Thyroid gland (tissue), 4 donors: ENCODE measurements around the gene GAK. TPM values are rescaled to one million over a fixed set of nuclear protein-coding genes. Genes with fewer than 3 reads are reported as not detected.

Source experiments
- DNase-seq, 2 donors: peaks; one replicate each; pipeline ENCODE4 v3.0.0-alpha.2; 2019
- H3K27ac ChIP-seq, 3 donors: fragments of 200-600 bp; sonication (generic); 1 replicate in 2 of 3; 2 replicates in 1 of 3; pipeline ENCODE4 v1.5.1; 2016 to 2019; ENCODE audit warnings: mild to moderate bottlenecking in 1 of 3, moderate library complexity in 1 of 3
- H3K27me3 ChIP-seq: fragments of 200-600 bp; sonication (generic); one replicate; pipeline ENCODE4 v1.5.1; 2019
- H3K36me3 ChIP-seq, 2 donors: fragments of 200-600 bp; sonication (generic); one replicate each; pipeline ENCODE4 v1.5.1; 2016 to 2019
- H3K4me1 ChIP-seq, 2 donors: fragments of 200-600 bp; sonication (generic); one replicate each; pipeline ENCODE4 v1.5.1; 2017 to 2019
- H3K4me3 ChIP-seq, 3 donors: fragments of 200-600 bp; sonication (generic); replicated peaks in 1 of 3; 1 replicate in 2 of 3; 2 replicates in 1 of 3; pipeline ENCODE4 v1.5.1; 2016; ENCODE audit warnings: mild to moderate bottlenecking in 1 of 3
- H3K9me3 ChIP-seq: fragments of 200-600 bp; sonication (generic); one replicate; pipeline ENCODE4 v1.5.1; 2017
- POLR2A ChIP-seq, 2 donors: fragments of 450-650 bp; IDR thresholded peaks; one replicate each; pipeline ENCODE4 v1.6.1; 2017; ENCODE audit warnings: antibody characterized with exemption in 2 of 2, mild to moderate bottlenecking in 2 of 2, moderate library complexity in 1 of 2
- WGBS, 2 donors: methylation state at CpG; one replicate each; pipeline ENCODE4 v1.1.5; 2017; 5-methylcytosine and 5-hydroxymethylcytosine counted together
- intact Hi-C: fragments of 100-400 bp; cut with DNase I; formaldehyde crosslinking; loops from one replicate; pipeline ENCODE4 v1.15.1; 2023
- total RNA-seq, 4 donors: library from RNA; depleted of rRNA; stranded (reverse); fragments of >200 nt; gene quantifications; one replicate each; pipeline ENCODE4 v1.2.3, GENCODE V29; 2016
- TF ChIP-seq, protein P1 (sequence below), 6 experiments: fragments of 200-600 bp in 3 of 6; fragments of 450-650 bp in 3 of 6; sonication (generic) in 3 of 6; IDR thresholded peaks; one replicate each; pipeline ENCODE4 v1.5.1; 2016 to 2019; ENCODE audit warnings: antibody characterized with exemption in 6 of 6, mild to moderate bottlenecking in 2 of 6, inconsistent platforms in 1 of 6, moderate library complexity in 1 of 6

Gene GAK
- total RNA-seq, 4 donors from 2014 or later, result 86.4 to 184 (median 153) TPM

DNA sequence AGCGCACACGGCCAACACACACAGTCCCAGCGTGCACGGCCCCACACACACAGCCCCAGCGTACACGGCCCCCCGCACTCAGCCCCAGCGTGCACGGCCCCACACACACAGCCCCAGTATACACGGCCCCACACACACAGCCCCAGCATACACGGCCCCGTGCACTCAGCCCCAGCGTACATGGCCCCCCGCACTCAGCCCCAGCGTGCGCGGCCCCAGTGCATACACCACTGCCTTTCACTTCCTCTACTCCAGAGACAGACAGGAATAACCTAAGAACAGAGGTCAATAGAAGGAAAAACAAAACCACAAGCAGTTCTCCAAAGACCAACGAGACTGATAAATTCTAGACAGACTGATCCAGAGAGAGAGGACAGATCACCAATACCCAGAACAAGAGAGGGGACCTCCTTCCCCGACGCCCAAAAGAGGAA is 17.1 kb downstream of the GAK start:
- 70 to 84% methylated on average over 12 to 17 of the region's 20 CpGs for WGBS, 2 donors

DNA sequence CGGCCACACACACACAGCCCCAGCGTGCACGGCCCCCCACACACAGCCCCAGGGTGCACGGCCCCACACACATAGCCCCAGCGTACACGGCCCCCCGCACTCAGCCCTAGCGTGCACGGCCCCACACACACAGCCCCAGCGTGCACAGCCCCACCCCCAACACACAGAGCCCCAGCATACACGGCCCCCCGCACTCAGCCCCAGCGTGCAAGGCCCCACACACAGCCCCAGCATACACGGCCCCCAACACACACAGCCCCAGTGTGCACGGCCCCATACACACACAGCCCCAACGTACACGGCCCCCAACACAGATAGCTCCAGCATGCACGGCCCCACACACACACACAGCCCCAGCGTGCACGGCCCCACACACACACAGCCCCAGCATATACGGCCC is 17.6 kb downstream of the GAK start:
- WGBS, 2 donors, result 60 to 88% methylated on average over 1 to 5 of the region's 21 CpGs
- no peaks in the 10 kb centered on the region for H3K27me3 ChIP-seq
- no peaks in the 10 kb centered on the region for H3K4me1 ChIP-seq
- TF ChIP-seq POLR2A (IDR thresholded peaks at IDR 0.05), result no peak
- no peak for DNase-seq
- H3K27ac ChIP-seq, result no peak overlapping the region
- no peaks in the 10 kb centered on the region for H3K9me3 ChIP-seq
- H3K4me3 ChIP-seq, result no peak overlapping the region
- peaks cover 8 to 19% of the 10 kb centered on the region in 2 donors for H3K36me3 ChIP-seq
- intact Hi-C loops, result no loop called here

More for the DNA sequence above, 17.1 kb downstream of the GAK start:
- Histone ChIP-seq H3K36me3 (peaks cover 8 to 19% of the 10 kb centered on the region in 2 donors), H3K4me3 (no peak overlapping the region), H3K4me1 (no peaks in the 10 kb centered on the region), H3K9me3 (no peaks in the 10 kb centered on the region), H3K27me3 (no peaks in the 10 kb centered on the region), H3K27ac (no peak overlapping the region)
- DNase-seq, result peak in 1 of 2 donors; percentile 0
- intact Hi-C loops, result no loop called here
- TF ChIP-seq, protein P1, sequence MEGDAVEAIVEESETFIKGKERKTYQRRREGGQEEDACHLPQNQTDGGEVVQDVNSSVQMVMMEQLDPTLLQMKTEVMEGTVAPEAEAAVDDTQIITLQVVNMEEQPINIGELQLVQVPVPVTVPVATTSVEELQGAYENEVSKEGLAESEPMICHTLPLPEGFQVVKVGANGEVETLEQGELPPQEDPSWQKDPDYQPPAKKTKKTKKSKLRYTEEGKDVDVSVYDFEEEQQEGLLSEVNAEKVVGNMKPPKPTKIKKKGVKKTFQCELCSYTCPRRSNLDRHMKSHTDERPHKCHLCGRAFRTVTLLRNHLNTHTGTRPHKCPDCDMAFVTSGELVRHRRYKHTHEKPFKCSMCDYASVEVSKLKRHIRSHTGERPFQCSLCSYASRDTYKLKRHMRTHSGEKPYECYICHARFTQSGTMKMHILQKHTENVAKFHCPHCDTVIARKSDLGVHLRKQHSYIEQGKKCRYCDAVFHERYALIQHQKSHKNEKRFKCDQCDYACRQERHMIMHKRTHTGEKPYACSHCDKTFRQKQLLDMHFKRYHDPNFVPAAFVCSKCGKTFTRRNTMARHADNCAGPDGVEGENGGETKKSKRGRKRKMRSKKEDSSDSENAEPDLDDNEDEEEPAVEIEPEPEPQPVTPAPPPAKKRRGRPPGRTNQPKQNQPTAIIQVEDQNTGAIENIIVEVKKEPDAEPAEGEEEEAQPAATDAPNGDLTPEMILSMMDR (IDR thresholded peaks at IDR 0.05), result no peak
- TF ChIP-seq POLR2A (IDR thresholded peaks at IDR 0.05), result no peak

DNA sequence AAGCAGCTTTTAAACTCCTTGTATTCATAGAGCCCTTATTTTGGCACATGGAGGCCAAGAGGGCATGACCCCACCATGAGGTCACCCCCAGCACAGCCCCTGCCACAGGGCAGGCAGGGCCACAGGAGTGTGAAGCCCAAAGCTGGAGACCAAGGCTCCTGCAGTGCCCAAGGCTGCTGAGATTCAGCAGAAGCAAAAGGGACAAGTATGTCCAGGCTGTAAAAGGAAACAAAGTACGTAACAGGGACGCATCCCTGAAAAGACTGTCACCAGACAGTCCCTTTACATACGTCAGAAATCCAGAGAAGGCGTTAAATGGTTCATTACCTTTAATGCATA is 18.9 kb downstream of the GAK start:
- WGBS, 2 donors, result 92 to 93% methylated on average over 4 of the region's 4 CpGs
- no peak for DNase-seq
- peaks cover 8 to 19% of the 10 kb centered on the region in 2 donors for H3K36me3 ChIP-seq
- no peaks in the 10 kb centered on the region for H3K9me3 ChIP-seq
- TF ChIP-seq, protein P1 (IDR thresholded peaks at IDR 0.05), result no peak
- TF ChIP-seq POLR2A (IDR thresholded peaks at IDR 0.05), result no peak
- no peaks in the 10 kb centered on the region for H3K27me3 ChIP-seq
- H3K4me3 ChIP-seq, result no peak overlapping the region
- intact Hi-C loops, result no loop called here
- H3K27ac ChIP-seq, result peak overlapping the region in 1 of 3 donors; percentile 23
- no peaks in the 10 kb centered on the region for H3K4me1 ChIP-seq

DNA sequence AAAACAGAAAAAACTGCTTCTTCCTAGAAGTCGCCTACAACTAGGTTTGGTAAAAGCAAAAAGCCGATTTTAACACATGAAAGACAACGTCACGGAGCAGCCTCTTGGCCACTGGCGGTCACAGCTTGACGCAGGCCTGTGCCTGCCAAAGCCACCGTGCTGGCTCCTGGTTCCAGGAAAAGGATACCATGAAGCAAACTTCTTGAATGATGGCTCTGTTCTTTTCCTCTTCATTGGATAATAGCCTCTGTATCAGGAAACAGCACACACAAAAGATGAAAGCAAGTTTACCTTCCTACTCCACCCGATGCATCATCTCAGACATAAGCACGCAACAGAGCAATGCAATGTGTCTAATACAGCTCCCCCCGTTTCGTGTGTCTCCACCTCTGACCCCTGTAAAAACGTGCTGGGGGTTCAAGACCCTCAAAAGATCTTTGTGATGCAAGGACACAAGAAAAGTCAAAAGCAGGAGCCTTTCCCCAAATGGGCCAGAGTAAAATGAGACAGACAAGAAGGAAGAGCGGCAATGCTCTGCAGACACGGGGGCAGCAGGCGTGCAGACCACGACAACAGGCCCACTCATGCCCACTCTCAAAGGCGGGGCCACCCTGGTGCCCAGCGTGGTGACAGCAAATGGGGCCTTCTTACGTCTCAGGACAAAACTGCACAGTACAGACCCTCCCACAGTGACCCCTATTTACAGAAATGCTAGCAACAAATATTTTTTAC is 19.4 kb downstream of the GAK start:
- H3K4me3 ChIP-seq, result no peak overlapping the region
- no peaks in the 10 kb centered on the region for H3K27me3 ChIP-seq
- DNase-seq, result no peak
- intact Hi-C loops, result no loop called here
- H3K9me3 ChIP-seq, result no peaks in the 10 kb centered on the region
- peak overlapping the region in 2 of 3 donors; percentile 45 to 51 for H3K27ac ChIP-seq
- TF ChIP-seq POLR2A (IDR thresholded peaks at IDR 0.05), result no peak
- TF ChIP-seq, protein P1 (IDR thresholded peaks at IDR 0.05), result no peak
- H3K4me1 ChIP-seq, result no peaks in the 10 kb centered on the region
- WGBS, 2 donors, result 83 to 85% methylated on average over 19 of the region's 19 CpGs
- H3K36me3 ChIP-seq, result peaks cover 8 to 19% of the 10 kb centered on the region in 2 donors

DNA sequence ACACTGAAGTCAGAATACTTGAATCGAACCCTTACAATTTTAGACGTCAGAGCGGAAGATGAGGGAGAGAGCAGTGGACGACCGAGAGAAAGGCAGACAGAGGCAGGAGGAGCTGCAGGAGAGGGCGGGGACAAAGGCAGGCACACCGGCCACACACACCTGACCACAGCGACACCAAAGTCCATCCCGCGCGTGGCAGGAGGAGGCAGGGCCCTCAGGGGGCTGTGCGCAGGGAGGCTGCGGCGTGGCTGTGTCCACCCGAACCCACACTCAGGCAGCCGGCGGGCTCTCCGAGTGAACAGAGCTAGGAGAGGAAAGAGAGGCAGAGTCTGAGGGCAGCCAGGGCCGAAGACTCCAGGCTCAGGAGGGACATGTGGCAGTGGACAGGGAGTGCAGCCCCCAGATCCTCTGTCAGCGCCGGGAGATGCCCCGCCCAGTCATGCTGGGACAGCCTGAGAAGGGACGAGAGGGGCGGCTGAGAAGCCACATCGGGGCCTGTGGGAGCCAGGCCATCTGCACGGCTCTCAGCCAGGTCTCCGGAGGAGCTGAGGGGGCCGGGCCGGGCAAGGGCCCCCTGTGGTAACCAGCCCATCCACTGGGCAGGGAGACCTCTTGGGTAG is 20.1 kb downstream of the GAK start:
- H3K27me3 ChIP-seq, result no peaks in the 10 kb centered on the region
- no peak for TF ChIP-seq POLR2A (IDR thresholded peaks at IDR 0.05)
- TF ChIP-seq, protein P1 (IDR thresholded peaks at IDR 0.05), result no peak
- H3K4me3 ChIP-seq, result no peak overlapping the region
- intact Hi-C loops, result no loop called here
- no peaks in the 10 kb centered on the region for H3K4me1 ChIP-seq
- no peaks in the 10 kb centered on the region for H3K9me3 ChIP-seq
- no peak for DNase-seq
- 87 to 92% methylated on average over 28 to 29 of the region's 29 CpGs for WGBS, 2 donors
- H3K36me3 ChIP-seq, result peaks cover 8 to 19% of the 10 kb centered on the region in 2 donors
- peak overlapping the region in 2 of 3 donors; percentile 45 to 51 for H3K27ac ChIP-seq
